K562 (cell line): Measurements from ENCODE around the gene DAGLB. TPM values are rescaled to one million over a fixed set of nuclear protein-coding genes. Genes with fewer than 3 reads are reported as not detected.

Experiments used
- ATAC-seq: fragments of 200-7000 bp; cut with Tn5 transposase; 3 replicates; pipeline ENCODE4 v1.9.1; 2020; ENCODE audit warnings: moderate library complexity
- BruUV-seq: library from RNA; stranded (reverse); fragments of 400-500 nt; replicated peaks from 2 replicates; lab custom pipeline; 2021; lab: Mats Ljungman, UMichigan
- CTCF ChIA-PET: fragments of 300-600 bp; formaldehyde crosslinking; extraction: SDS; loops from one replicate; lab custom pipeline; 2021; ENCODE audit warnings: low intra/inter-chr PET ratio; lab: Yijun Ruan, JAX
- POLR2A ChIA-PET: fragments of 300-600, 350-650 bp; sonication (Branson Sonifier 250); formaldehyde crosslinking; extraction: SDS; loops from one replicate; lab custom pipeline; 2021; ENCODE audit warnings: antibody characterized with exemption, inconsistent platforms; lab: Yijun Ruan, JAX
- DNase-seq, 4 experiments: peaks; one replicate each; pipeline versions ENCODE4 v3.0.0 to v3.0.0-alpha.2; 2011 to 2018; ENCODE audit warnings: low spot score in 3 of 4, mixed read lengths in 3 of 4; ENCODE audit errors: extremely low read depth in 1 of 4
- FAIRE-seq: peaks from 2 replicates; lab custom pipeline; 2011; peaks lifted over from hg19 to GRCh38; lab: Jason Lieb, UNC
- H2AFZ ChIP-seq: 2 replicates; pipeline ENCODE4 v1.6.0; 2011; ENCODE audit warnings: low read depth, low read length, control low read depth, inconsistent platforms
- H3K27ac ChIP-seq: fragments of 200-600 bp; 3 replicates; pipeline ENCODE4 v1.8.0; 2011; ENCODE audit warnings: low read depth, mild to moderate bottlenecking, control low read depth, inconsistent platforms, low read length, moderate library complexity, mixed read lengths; ENCODE audit errors: extremely low read depth
- H3K27me3 ChIP-seq, 2 experiments: fragments of 300-600 bp in 1 of 2; 2 replicates in 1 of 2; 3 replicates in 1 of 2; pipeline versions ENCODE4 v1.6.0 to v1.8.0; 2011; ENCODE audit warnings: inconsistent platforms in 2 of 2, low read length in 2 of 2, mild to moderate bottlenecking in 1 of 2, mixed read lengths in 1 of 2, moderate library complexity in 1 of 2; ENCODE audit not compliant: control insufficient read depth in 2 of 2, insufficient read depth in 2 of 2
- H3K36me3 ChIP-seq: fragments of 300-600 bp; 3 replicates; pipeline ENCODE4 v1.8.0; 2011; ENCODE audit warnings: mild to moderate bottlenecking, low read length, inconsistent platforms; ENCODE audit not compliant: control insufficient read depth, insufficient read depth
- H3K4me1 ChIP-seq, 2 experiments: fragments of 200-600 bp in 1 of 2; replicated peaks in 1 of 2; 2 replicates in 1 of 2; 3 replicates in 1 of 2; pipeline versions ENCODE4 v1.5.1 to v1.8.0; 2011; ENCODE audit warnings: inconsistent platforms in 2 of 2, low read length in 2 of 2, mild to moderate bottlenecking in 1 of 2, mixed read lengths in 1 of 2, moderate library complexity in 1 of 2; ENCODE audit not compliant: control insufficient read depth in 2 of 2, insufficient read depth in 2 of 2
- H3K4me2 ChIP-seq: 2 replicates; pipeline ENCODE4 v1.6.1; 2011; ENCODE audit warnings: low read length, control low read depth, inconsistent platforms, mixed read lengths; ENCODE audit not compliant: insufficient read depth
- H3K4me3 ChIP-seq: fragments of 200-600 bp; sonication (generic), shearing (Covaris generic); 2 replicates; pipeline ENCODE4 v1.5.1; 2016; ENCODE audit warnings: control low read depth, inconsistent platforms
- H3K79me2 ChIP-seq: fragments of 200-600 bp; 3 replicates; pipeline ENCODE4 v1.8.0; 2011; ENCODE audit warnings: low read length, inconsistent platforms; ENCODE audit not compliant: control insufficient read depth, insufficient read depth
- H3K9ac ChIP-seq, 2 experiments: 2 replicates each; pipeline versions ENCODE4 v1.6.0 to v1.6.1; 2011; ENCODE audit warnings: low read depth in 2 of 2, low read length in 2 of 2, control low read depth in 1 of 2, inconsistent platforms in 1 of 2, mild to moderate bottlenecking in 1 of 2, mixed read lengths in 1 of 2; ENCODE audit not compliant: insufficient read depth in 1 of 2
- H3K9me1 ChIP-seq: one replicate; pipeline ENCODE4 v1.6.0; 2011; ENCODE audit warnings: inconsistent platforms, mild to moderate bottlenecking, low read length, moderate library complexity; ENCODE audit not compliant: control insufficient read depth, insufficient read depth
- H3K9me3 ChIP-seq: replicated peaks from 2 replicates; pipeline ENCODE4 v1.5.1; 2011; ENCODE audit warnings: low read depth, low read length, inconsistent platforms; ENCODE audit not compliant: control insufficient read depth, insufficient read depth
- H4K20me1 ChIP-seq: replicated peaks from 2 replicates; pipeline ENCODE4 v1.6.1; 2011; ENCODE audit warnings: low read length, inconsistent platforms, mixed read lengths; ENCODE audit not compliant: control insufficient read depth, insufficient read depth
- C11orf30 ChIP-seq: fragments of 450-650 bp; IDR thresholded peaks from 2 replicates; pipeline ENCODE4 v1.6.1; 2016; ENCODE audit warnings: low read depth, mild to moderate bottlenecking
- CC2D1A ChIP-seq: fragments of 450-650 bp; IDR thresholded peaks from 2 replicates; pipeline ENCODE4 v1.6.1; 2017; ENCODE audit warnings: mild to moderate bottlenecking
- GATA2 ChIP-seq: sonication (generic); formaldehyde crosslinking; IDR thresholded peaks from 2 replicates; pipeline ENCODE4 v1.4.0; 2020; ENCODE audit warnings: mild to moderate bottlenecking, missing genetic modification reagents
- MEIS2 ChIP-seq: fragments of 450-650 bp; IDR thresholded peaks from 2 replicates; pipeline ENCODE4 v1.6.1; 2014; ENCODE audit warnings: mild to moderate bottlenecking; ENCODE audit not compliant: partially characterized antibody
- NFE2 ChIP-seq: IDR thresholded peaks from 2 replicates; pipeline ENCODE4 v1.6.1; 2014; ENCODE audit warnings: antibody characterized with exemption, low read depth
- NFRKB ChIP-seq: fragments of 450-650 bp; IDR thresholded peaks from 2 replicates; pipeline ENCODE4 v1.6.1; 2016; ENCODE audit warnings: low read depth
- PPARD ChIP-seq: fragments of 250-450 bp; sonication (Bioruptor Pico); IDR thresholded peaks from 2 replicates; pipeline ENCODE4 v1.8.0; 2022; ENCODE audit warnings: inconsistent platforms, mild to moderate bottlenecking, moderate library complexity
- RBM22 ChIP-seq: fragments of 200-400 bp; formaldehyde crosslinking; IDR thresholded peaks from 2 replicates; pipeline ENCODE4 v1.6.1; 2018; ENCODE audit warnings: low read length, low read depth; ENCODE audit not compliant: poor library complexity, severe bottlenecking
- SRSF7 ChIP-seq: fragments of 200-400 bp; formaldehyde crosslinking; optimal IDR thresholded peaks from 2 replicates; pipeline ENCODE3; 2017; ENCODE audit warnings: mild to moderate bottlenecking, low read depth, low read length
- TAF1 ChIP-seq: IDR thresholded peaks from 2 replicates; pipeline ENCODE4 v1.6.1; 2011; ENCODE audit warnings: mild to moderate bottlenecking, low read length, moderate library complexity; ENCODE audit not compliant: insufficient read depth, control insufficient read depth, severe bottlenecking; ENCODE audit errors: extremely low read depth
- ZBTB17 ChIP-seq: fragments of 450-650 bp; formaldehyde crosslinking; IDR thresholded peaks from 2 replicates; pipeline ENCODE4 v1.4.0; 2020; ENCODE audit warnings: mild to moderate bottlenecking
- ZNF316 ChIP-seq: fragments of 450-650 bp; IDR thresholded peaks from 2 replicates; pipeline ENCODE4 v1.6.1; 2016
- ZNF511 ChIP-seq: sonication (generic); formaldehyde crosslinking; IDR thresholded peaks from 2 replicates; pipeline ENCODE4 v1.8.0; 2022; ENCODE audit warnings: mild to moderate bottlenecking, missing genetic modification reagents
- WGBS: fragments of 100-300 bp; shearing (Covaris generic); methylation state at CpG from one replicate; pipeline ENCODE4 v1.1.6; 2016; ENCODE audit warnings: low coverage, mixed read lengths; ENCODE audit not compliant: insufficient coverage; ENCODE audit errors: missing lambda C conversion rate; 5-methylcytosine and 5-hydroxymethylcytosine counted together
- in situ Hi-C: fragments of 300-500 bp; cut with MboI; formaldehyde crosslinking; loops from 4 replicates; pipeline ENCODE4 v1.15.0; 2018; ENCODE audit warnings: inconsistent platforms, mixed read lengths
- intact Hi-C: fragments of 100-400 bp; cut with micrococcal nuclease; formaldehyde crosslinking; loops from 2 replicates; pipeline ENCODE4 v1.14.2; 2022
- polyA plus RNA-seq, 8 experiments: library from polyadenylated mRNA; depleted of rRNA in 4 of 8; stranded (reverse) in 5 of 8; unstranded in 3 of 8; fragments of >200 nt; fragmentation: Nextera tagmentation in 2 of 8; fragmentation: Illumina TruSeq in 1 of 8; extraction: Ambion mirVana in 2 of 8; extraction: Trizol in 1 of 8; gene quantifications; 2 replicates each; pipeline versions ENCODE4 v1.2.1 to v1.2.3, GENCODE V29; 2011 to 2014; ENCODE audit warnings: inconsistent platforms in 1 of 8, missing spikeins in 1 of 8
- total RNA-seq, 7 experiments: library from RNA; depleted of rRNA in 6 of 7; stranded (reverse); fragments of >200 nt in 6 of 7; fragmentation: Illumina TruSeq in 2 of 7; extraction: Trizol in 2 of 7; gene quantifications; 2 replicates each; pipeline versions ENCODE4 v1.2.1 to v1.2.3, GENCODE V29; 2011 to 2021; ENCODE audit warnings: low replicate concordance in 1 of 7

The DAGLB gene
- total and polyA plus RNA-seq, 9 of the 15 experiments (the other 6 are each of a cell fraction or from before 2014, with no cell fraction given), result 0.92 to 16.4 (median 9.3) TPM

- TF ChIP-seq NFE2 (0 out of 2 replicates have a peak, but pooled peaks have one; percentile 39), PPARD (CRISPR knock-in tag) (no peak), RBM22 (no peak), NFRKB (no peak)
- H3K27me3 ChIP-seq, result no peaks in the 10 kb centered on the region
- peaks cover 42% of the 10 kb centered on the region for H4K20me1 ChIP-seq
- intact Hi-C loops, result no loop called here
- ChIA-PET CTCF (no interaction called here), POLR2A (interaction anchor here (0.6 to 3.7 kb wide), 3 partner anchors 8 to 29 kb away, joined by 3 to 30 read pairs (median 5); no protein-coding TSS in a partner anchor)
- in situ Hi-C loops, result no loop called here
- DNase-seq, result no peak
- peaks cover 52% of the 10 kb centered on the region for H3K36me3 ChIP-seq
- peaks cover 28 to 44% of the 10 kb centered on the region in 2 experiments for H3K4me1 ChIP-seq
- no peak overlapping the region for H2AFZ ChIP-seq
- H3K4me3 ChIP-seq, result no peak overlapping the region
- 0 out of 3 replicates have a peak overlapping the region, but pooled peaks have one; percentile 22 for H3K27ac ChIP-seq
- H3K4me2 ChIP-seq, result peak overlapping the region; percentile 49; the same call in 1 of the 2 replicates
- H3K9ac ChIP-seq, result peak overlapping the region; percentile 13 to 84; a peak in 1 of 4 replicates
- peaks cover 94% of the 10 kb centered on the region for H3K79me2 ChIP-seq
- no TSS peak for BruUV-seq
- no peaks in the 10 kb centered on the region for H3K9me3 ChIP-seq
- ATAC-seq, result peak; percentile 18
- 67% methylated on average over 4 of the region's 4 CpGs for WGBS
- FAIRE-seq, result peak; percentile 71
- no peaks in the 10 kb centered on the region for H3K9me1 ChIP-seq
Measured at GRCh38 chr7:6384327-6384726, 63.4 kb downstream of the DAGLB start.

- no peak for DNase-seq
- Histone ChIP-seq H3K4me1 (peaks cover 28 to 45% of the 10 kb centered on the region in 2 experiments), H3K36me3 (peaks cover 53% of the 10 kb centered on the region), H3K27me3 (no peaks in the 10 kb centered on the region), H3K79me2 (peaks cover 99% of the 10 kb centered on the region), H3K9me3 (no peaks in the 10 kb centered on the region), H2AFZ (no peak overlapping the region), H4K20me1 (peaks cover 41% of the 10 kb centered on the region), H3K27ac (peak overlapping the region; percentile 9; the same call in 1 of the 3 replicates), H3K4me3 (no peak overlapping the region), H3K9me1 (no peaks in the 10 kb centered on the region), H3K9ac (no peak overlapping the region), H3K4me2 (peak overlapping the region; percentile 19; the same call in 1 of the 2 replicates)
- POLR2A ChIA-PET, result interaction anchor here (0.6 to 3.7 kb wide), 4 partner anchors 10 to 62 kb away, joined by 3 to 30 read pairs (median 4); no protein-coding TSS in a partner anchor
- 35% methylated on average over 5 of the region's 5 CpGs for WGBS
- no TSS peak for BruUV-seq
- in situ Hi-C loops (no loop called here), intact Hi-C loops (no loop called here)
- ATAC-seq, result peak; percentile 11; the same call in 1 of the 3 replicates
- TF ChIP-seq C11orf30 (peak; percentile 44; the same call in 1 of the 2 replicates), ZNF316 (peak; percentile 28; the same call in 1 of the 2 replicates), CC2D1A (no peak), TAF1 (no peak), SRSF7 (no peak), ZNF511 (CRISPR knock-in tag) (no peak), NFE2 (peak; percentile 27; the same call in 1 of the 2 replicates), MEIS2 (peak; percentile 4), ZBTB17 (CRISPR knock-in tag) (no peak), GATA2 (CRISPR knock-in tag) (no peak)
- CTCF ChIA-PET, result no interaction called here
- FAIRE-seq, result peak; percentile 73
Measured at GRCh38 chr7:6382817-6383216, 64.9 kb downstream of the DAGLB start.
